ENCODE measurements around the gene DPYSL5. TPM values are rescaled to one million over a fixed set of nuclear protein-coding genes. Genes with fewer than 3 reads are reported as not detected.
A peak's percentile ranks its signal among the peaks of the same experiment; 100 is the strongest.

The DPYSL5 gene
- total RNA-seq, 4 donors from 2014 or later, result not detected

- Histone ChIP-seq H3K4me3 (no peak overlapping the region), H3K27ac (no peak overlapping the region), H3K36me3 (no peaks in the 10 kb centered on the region), H3K27me3 (no peaks in the 10 kb centered on the region), H3K9me3 (no peaks in the 10 kb centered on the region), H3K4me1 (peaks cover 0 to 8% (median 0%) of the 10 kb centered on the region in 4 donors)
- TF ChIP-seq EP300 (IDR thresholded peaks at IDR 0.05) (no peak), POLR2A (IDR thresholded peaks at IDR 0.05) (no peak), CTCF (IDR thresholded peaks at IDR 0.05) (no peak)
- 26 to 30% methylated on average over 3 of the region's 3 CpGs for WGBS, 2 donors
- DNase-seq (ENCODE audit: low spot score in 2 of 2), result no peak
Measured at GRCh38 chr2:26964446-26965130, 116.7 kb downstream of the DPYSL5 start.

DNA sequence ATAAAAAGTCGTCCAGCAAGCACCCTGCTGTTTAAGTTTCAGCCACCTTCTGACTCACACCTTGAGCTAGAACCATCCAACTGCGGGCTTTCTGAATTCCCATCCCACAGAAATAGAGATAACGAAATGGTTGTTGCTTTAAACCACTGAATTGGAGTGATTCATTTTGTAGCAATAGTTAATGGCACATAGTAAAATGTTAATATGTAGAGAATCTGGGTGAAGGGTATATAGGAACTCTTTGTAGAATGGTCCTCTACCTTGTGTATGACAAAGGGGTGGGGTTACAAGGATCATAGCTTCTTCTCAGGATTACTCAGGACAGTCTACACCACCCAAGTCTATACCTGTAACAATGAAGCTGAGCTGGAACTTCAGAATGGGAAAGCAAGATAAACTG, 120.1 kb downstream of the DPYSL5 start:
- no peak overlapping the region for H3K4me3 ChIP-seq
- no peaks in the 10 kb centered on the region for H3K9me3 ChIP-seq
- no peak for DNase-seq (ENCODE audit: low spot score in 2 of 2)
- no peaks in the 10 kb centered on the region for H3K36me3 ChIP-seq
- H3K27ac ChIP-seq, result no peak overlapping the region
- peaks cover 0 to 31% (median 5%) of the 10 kb centered on the region in 4 donors for H3K4me1 ChIP-seq
- 74 to 82% methylated on average over 3 of the region's 3 CpGs for WGBS, 2 donors
- no peak for TF ChIP-seq EP300 (IDR thresholded peaks at IDR 0.05)
- TF ChIP-seq CTCF (IDR thresholded peaks at IDR 0.05), result no peak
- no peaks in the 10 kb centered on the region for H3K27me3 ChIP-seq

DNA sequence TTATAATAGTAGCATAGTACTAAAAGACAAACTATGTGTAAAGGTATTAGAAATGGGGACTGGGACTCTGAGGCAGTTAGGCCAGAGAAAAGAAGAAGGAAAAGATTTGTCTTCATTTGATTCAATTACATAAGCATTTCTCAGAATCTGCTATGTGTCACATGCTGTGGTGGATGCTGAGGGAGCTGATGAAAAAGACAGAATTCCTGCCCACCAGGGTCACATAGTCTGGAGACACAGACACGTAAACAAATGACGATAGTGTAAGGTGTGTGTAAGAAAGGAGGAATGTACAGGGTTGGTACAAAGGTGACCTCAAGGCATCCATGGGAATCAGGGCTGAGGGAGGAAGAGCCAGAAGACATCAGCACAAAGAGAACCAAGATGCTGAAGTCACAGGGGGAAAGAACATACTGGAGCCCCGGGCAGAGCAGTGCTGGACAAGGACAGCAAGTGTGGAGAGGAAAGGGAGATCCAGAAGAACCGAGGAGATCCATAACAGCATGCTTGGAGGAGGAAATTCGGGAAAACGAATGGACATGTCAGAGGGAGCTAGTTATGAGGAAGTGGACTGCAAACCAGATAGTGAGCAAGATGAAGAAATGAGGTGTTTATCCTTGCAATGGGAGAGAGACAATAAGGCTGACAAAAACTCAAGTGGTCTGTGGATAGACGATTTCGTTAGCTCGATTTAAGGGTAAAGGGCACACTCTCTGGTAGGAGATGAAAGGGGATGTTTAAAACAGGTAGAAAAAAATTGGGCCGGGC, 121.3 kb downstream of the DPYSL5 start:
- H3K27ac ChIP-seq, result no peak overlapping the region
- WGBS, 2 donors, result 73 to 74% methylated on average over 10 of the region's 10 CpGs
- H3K4me3 ChIP-seq, result no peak overlapping the region
- peaks cover 0 to 31% (median 5%) of the 10 kb centered on the region in 4 donors for H3K4me1 ChIP-seq
- no peaks in the 10 kb centered on the region for H3K9me3 ChIP-seq
- H3K36me3 ChIP-seq, result no peaks in the 10 kb centered on the region
- no peak for DNase-seq (ENCODE audit: low spot score in 2 of 2)
- H3K27me3 ChIP-seq, result no peaks in the 10 kb centered on the region
- no peak for TF ChIP-seq CTCF (IDR thresholded peaks at IDR 0.05)
- TF ChIP-seq EP300 (IDR thresholded peaks at IDR 0.05), result no peak
- no peak for TF ChIP-seq POLR2A (IDR thresholded peaks at IDR 0.05)

DNA sequence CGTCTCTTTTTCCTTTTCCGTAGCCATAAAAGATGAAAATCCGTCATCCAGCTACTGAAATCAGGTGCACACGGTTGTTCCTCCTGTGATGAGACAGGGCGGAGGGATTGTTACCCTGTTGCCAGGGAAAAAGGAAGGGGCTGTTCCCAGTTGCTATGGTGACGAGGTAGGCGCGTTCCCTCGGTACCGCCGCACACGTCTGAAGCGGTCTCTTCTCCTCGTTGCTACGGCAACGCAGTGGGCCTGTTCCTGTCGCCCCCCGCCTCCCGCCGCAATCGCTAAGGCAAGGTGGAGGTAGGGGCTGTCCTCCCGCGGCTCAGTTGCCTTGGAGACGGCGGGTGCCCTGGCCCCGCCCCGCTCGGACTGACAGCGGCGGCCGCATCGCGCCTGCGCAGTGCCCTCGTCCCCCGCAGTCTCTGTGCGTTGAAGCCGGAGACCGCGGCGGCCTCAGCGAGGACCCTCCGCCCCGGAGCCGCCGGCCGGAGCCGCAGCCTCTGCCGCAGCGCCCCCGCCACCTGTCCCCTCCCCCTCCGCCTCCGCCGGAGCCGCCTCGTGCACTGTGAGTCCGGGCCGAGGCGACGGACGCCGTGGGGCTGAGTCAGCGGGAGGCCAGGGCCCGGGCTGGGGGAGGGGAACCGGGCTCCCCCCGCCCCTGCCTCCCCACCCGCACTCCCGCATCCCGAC, 122.5 kb downstream of the DPYSL5 start, which contains the start of gene MAPRE3:
MAPRE3 (plus strand) TSS at position 394 of the 684 bp plus-strand sequence. CDS start 51,582 bp downstream, outside the sequence.
- Histone ChIP-seq H3K36me3 (no peaks in the 10 kb centered on the region), H3K27ac (peak within 1 kb of the TSS; percentile 78 to 92 (median 84)), H3K4me3 (peak within 1 kb of the TSS; percentile 59 to 94 (median 85)), H3K4me1 (peaks cover 0 to 31% (median 5%) of the 10 kb centered on the region in 4 donors), H3K9me3 (no peaks in the 10 kb centered on the region), H3K27me3 (no peaks in the 10 kb centered on the region)
- TF ChIP-seq EP300 (IDR thresholded peaks at IDR 0.05) (peak in 1 of 2 donors; percentile 25), POLR2A (IDR thresholded peaks at IDR 0.05) (no peak), CTCF (IDR thresholded peaks at IDR 0.05) (peak in 1 of 5 experiments; percentile 8)
- DNase-seq (ENCODE audit: low spot score in 2 of 2), result peak; percentile 64 to 68
- WGBS, 2 donors, result 0% methylated on average over 17 to 51 of the region's 69 CpGs

Measured in tibial nerve (tissue), 4 donors.